Measurements from ENCODE around the gene NKAIN2.

Gene NKAIN2

DNA sequence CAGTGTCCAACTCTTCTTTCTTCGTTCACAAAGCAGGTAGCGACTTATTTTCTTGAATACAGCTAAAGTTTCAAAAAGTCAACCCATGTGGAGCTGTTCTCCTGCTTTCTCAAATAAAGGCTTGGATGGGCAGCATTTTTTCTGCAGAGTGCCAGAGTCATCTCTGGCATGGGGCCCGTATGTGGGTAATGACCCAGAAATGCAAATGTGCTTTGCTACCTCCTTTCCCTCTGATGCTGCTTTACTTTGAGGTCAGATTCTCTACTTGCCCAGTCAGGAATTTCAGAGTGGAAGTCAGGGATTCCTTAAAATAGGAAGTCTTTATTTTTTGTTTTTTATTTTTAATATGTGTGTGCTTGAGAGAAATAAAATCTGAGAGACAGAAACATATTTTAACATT, 4.9 kb downstream of the NKAIN2 start:
- no peak for DNase-seq (ENCODE audit: low spot score)

DNA sequence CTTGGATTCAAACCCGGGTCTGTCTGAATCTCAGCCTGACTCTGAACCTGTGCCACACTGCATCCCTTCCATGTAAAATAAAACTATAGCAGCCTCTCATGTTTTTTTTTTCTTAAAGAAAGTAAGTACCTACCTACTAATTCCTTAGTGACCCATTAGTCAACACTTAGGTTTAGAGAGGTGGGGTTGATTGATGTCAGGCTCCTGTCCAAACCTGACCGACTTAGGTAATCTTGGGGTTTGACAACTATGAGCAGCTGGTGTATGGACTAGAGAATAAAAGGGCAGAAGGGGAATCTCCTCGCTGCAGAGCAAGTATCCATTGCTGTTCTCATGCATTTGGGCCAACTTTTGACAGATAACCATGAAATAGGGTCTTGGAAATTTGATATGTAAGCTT, 6.5 kb downstream of the NKAIN2 start:
- DNase-seq (ENCODE audit: low spot score): no peak

DNA sequence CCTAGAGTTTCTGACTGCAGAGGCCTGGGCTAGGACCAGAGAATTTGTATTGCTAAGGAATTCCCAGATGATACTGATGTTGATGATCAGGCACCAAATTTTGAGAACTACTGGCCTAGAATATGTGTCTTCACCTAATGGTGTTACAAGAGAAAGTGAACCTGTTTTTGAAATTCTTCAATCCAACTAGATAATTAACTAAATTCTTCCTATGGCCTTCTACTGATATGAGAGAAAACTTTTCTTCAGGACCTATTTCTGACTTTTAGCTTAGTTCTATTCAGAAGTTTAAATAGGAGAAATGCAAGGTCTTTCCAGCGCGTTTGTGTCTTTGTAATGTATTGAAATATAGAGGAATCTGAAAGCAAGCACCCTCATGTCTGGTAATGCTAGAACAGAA, 7.3 kb downstream of the NKAIN2 start:
- DNase-seq (ENCODE audit: low spot score): no peak

DNA sequence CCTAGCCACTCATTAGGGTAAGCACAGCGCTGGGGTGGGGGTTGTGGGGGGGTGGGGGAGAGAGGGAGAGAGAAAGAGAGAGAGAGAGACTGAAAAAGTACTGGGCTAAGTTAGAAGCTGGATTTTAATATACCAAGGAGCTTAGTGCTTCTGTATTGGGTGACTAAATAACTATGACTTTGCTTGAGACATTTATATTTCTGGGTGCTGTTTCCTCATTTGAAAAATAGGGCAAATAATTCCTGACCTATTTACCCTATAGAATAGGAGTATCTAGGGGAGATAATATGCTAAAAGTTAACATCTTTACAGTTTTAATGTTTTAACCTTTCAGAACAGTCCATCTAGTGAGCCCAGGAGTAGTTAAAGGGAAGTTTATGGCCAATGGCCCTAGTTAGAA, 7.7 kb downstream of the NKAIN2 start:
- no peak for DNase-seq (ENCODE audit: low spot score)

DNA sequence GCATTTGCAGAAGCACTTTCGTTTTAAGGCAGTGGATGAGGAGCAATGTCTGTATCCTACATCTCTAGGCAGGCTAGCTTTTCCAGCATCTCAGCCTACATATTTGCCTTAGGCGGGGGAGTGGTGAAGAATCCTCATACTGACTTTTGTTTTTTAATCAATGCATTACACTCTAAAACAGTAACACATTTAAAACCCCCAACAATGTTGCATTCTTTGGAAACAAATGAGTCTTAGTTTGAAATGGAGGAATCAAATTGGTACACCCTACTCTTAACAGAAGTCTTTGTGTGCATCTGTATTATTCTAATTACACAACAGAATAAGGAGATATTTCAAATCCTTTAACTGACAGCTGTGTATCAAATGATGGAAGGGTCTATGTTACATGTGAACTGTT, 9.0 kb downstream of the NKAIN2 start:
- DNase-seq (ENCODE audit: low spot score): no peak

DNA sequence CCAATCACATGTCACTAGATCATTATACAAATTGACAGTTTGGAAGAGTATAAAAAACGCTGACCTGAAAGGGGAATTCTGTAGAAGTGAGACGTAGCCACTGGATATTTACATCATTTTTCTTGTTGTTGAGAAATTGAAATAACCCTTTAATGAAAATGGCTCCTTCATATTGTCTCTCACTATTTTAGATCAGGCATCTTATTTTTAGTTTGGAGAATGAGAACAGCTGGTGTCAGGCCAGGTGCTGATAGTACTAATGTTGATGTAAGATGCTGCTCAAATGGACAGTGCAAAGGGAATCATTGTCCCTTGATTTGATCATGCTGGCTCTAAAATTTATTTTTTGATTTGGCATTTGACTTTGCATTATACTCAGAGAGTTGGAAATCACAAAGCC, 17.4 kb downstream of the NKAIN2 start:
- no peak for DNase-seq (ENCODE audit: low spot score)

DNA sequence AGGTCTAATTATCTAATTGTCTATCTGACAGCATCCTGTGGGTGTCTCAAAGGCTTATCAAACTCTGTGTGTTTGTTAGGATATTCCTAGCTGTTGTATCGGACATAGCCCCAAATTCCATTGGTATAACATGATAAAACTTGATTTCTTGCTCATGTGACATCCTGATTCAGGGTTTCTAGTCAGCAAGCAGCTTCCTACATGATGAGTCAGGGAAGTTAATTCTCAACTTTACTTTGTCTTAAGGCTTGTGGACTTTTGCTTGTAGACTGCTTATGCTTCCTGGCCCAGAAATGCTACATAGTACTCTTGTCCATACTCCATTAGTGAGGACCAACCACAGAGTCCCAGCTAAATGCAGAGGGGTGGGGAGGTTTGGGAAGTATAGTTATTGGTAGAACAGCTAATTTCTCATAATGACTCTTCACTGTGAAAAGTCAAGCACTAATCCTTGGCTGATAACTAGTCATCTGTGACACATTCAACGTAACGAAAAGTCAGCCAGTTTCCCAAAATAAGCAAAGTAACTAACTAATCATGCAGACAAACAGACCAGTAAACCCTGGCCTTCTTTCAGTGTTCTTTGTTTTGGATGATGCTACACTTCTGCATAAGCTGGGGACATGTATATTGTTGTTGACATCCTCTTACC, 25.8 kb downstream of the NKAIN2 start:
- no peak for DNase-seq (ENCODE audit: low spot score)

DNA sequence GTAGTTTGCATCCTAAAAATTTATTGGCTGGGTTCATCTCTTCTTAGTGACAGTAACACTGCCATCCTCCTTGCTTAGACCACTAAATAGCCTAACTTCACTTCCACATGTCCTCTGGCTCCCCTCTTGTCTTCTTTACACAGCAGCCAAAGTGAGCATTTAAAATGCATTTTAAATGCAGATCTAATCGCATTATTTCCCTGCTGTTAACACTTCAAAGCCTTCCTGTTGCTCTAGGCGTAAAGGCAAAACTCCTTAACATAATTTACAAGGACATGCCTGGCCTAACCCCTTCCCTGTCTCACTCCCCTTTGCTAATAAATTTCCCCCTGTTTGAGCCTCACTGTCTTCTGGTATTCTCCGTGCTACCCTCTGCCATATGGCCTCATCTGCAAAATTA, 26.5 kb downstream of the NKAIN2 start:
- no peak for DNase-seq (ENCODE audit: low spot score)

DNA sequence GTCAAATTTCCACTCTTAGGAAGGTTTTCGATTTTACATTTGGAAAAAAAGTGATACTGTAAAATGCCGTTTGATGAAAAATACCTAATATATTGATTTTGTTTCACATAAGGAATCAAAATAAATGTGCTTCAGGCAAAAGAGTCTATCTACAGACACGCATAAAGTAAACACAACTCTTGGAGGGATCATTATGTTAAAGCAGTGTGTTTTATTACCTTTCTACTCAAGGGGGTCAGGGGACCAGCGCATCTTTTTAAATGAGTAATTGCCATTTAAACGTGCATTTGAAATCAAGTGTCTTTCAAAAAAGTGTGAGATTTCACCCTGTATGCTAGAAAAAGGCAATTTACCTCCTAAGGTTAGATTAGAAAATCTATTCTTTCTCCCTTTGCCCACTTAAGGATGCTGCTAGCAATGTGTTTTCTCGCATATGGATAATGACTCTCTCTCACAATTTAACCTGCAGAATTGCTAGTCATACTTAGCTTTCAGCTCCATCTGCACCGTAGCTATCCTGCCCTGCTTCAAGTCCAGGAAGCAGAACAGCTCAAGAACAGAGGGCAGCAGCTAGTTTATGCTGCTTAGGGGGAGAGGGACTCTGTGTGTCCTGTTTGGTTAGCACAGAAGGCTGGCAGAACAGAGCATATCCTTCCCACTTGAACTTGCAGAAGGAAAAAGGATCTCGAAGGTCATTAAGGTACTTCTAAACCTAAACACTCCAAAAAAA, 35.0 kb downstream of the NKAIN2 start:
- DNase-seq (ENCODE audit: low spot score): no peak

DNA sequence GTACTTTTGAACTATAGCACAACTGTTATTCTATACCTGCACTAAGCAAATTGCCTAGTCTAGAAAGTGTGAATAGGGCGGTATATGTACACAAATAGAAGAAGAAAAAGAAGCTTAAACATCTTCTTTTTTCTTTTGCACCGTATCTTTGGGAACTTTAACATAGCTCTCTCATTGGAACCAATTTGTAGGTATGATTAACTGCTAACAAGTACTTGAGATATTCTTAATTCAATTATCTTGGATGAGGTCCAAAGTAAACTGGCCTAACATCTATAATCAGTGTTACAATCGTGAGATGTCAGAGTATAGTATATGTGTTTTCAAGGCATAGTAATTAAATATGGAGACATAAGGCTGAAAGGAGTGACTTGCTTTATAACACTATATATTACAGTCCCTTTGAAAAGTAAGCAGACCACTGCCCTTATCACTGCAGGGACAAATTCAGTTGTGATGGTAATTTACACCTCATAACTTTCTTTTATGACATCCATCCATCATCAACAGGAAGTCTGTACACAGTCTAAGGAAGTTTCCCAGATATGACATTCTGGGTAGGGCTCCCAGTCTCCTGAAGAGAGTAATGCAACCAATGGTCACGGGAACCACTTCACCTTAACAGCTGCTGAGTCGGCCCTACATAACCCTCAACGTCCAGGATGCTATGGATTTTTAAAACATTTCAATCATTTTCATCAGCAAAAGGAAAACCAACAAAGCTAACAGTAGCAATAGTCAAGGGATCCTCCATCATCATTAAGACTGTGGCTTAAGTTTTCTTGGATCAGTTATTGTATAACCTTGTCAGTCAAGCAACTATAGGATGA, 37.6 kb downstream of the NKAIN2 start:
- DNase-seq (ENCODE audit: low spot score): no peak

DNA sequence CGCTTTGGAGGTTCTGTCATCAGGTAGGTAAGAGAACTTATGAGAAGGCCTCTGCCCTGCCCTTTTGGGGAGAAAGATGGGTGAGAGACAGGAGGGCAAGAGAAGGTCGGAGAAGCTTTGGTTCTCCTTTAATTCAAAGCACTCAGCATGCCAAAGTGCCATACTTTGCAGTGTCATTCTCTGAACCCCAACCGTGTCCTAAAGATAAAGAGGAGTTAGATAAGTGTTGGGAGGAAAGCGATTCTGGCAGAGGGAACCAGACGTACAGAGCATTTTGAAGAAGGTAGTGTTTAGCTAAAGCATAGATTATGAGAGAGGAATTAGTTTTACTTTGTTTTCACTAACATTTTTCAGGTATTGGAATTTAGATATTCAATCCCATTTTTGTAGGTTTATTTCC, 40.3 kb downstream of the NKAIN2 start:
- no peak for DNase-seq (ENCODE audit: low spot score)

DNA sequence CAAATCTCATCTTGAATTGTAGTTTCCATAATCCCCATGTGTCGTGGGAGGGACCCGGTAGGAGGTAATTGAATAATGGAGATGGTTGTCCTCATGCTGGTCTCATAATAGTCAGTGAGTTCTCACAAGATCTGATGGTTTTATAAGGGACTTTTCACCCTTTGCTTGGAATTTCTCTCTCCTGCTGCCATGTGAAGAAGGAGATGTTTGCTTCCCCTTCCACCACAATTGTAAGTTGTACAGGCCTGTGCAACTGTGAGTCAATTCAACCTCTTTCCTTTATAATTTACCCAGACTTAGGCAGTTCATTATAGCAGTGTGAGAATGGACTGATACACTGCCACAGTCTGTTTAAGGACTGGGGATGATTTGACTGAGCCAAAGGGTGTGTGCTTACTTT, 44.7 kb downstream of the NKAIN2 start:
- no peak for DNase-seq (ENCODE audit: low spot score)

DNA sequence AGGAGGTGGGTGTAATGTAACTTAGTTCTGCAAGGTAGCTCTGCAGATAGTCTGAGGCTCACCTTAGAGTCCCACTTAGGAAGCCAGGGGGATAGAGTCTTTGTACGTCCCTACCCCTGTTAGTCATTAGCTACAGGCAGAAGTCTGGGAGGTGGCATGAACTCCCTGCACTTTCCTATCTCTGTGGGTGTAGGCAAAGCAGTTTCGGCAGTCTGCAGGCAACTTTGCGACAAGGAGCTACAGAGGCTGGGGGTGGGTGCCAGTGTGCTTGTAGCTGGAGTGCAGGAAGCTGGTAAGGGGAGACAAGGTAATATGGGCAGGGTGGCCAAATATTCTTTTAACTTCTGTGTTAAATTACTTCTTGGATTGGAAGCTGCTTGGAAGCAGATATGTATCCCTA, 45.7 kb downstream of the NKAIN2 start:
- DNase-seq (ENCODE audit: low spot score): no peak

DNA sequence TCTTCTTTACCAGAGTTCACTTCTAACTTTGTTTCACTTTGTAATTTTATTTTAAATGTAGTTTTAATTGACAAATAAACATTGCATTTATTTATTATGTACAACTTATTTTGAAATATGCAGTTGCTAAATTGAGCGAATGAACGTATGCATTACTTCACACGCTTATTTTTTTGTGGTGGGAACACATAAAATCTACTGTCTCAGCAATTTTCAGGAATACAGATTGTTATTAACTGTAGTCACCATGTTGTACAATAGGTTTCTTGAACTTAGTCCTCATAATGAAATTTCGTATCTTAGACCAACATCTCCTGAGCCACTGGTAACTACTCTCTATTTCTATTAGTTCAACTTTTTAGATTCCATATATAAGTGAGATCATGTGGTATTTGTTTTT, 46.9 kb downstream of the NKAIN2 start:
- no peak for DNase-seq (ENCODE audit: low spot score)

DNA sequence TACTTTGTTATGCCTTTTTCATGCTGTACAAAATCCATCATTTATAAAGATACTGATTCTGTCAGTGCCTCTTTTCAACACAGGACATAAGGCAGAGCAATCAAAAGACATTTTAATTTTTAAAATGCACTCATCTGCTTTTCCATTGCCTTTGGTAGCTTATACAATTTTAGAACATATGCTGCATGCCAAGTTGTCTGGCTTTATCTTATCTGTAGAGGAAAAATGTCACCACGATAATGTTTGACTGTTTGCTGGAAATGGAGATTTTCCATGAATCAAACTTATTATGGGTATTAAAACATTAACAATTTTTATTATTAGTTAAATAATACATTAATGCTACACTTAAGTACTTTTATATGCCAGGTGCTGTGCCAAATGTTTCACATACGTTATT, 50.5 kb downstream of the NKAIN2 start:
- DNase-seq (ENCODE audit: low spot score): no peak

DNA sequence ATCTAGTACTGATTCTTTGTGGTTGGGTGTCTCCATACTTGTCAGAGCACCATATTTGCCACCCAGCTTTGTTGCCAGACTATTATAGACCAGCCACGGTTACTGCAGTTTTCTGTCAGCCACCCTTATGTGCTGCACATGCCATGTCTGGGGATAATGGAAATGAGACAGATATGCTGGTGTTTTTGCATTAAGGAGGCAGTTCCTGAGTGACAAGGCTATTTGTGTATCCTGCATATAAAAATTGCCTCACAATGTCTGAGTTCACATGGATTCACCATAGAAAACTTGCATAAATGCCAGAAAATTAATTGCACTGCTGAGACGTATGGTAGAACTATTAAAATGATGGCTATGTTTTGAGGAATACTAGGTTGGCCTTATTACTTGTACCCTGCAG, 51.8 kb downstream of the NKAIN2 start:
- DNase-seq (ENCODE audit: low spot score): no peak

DNA sequence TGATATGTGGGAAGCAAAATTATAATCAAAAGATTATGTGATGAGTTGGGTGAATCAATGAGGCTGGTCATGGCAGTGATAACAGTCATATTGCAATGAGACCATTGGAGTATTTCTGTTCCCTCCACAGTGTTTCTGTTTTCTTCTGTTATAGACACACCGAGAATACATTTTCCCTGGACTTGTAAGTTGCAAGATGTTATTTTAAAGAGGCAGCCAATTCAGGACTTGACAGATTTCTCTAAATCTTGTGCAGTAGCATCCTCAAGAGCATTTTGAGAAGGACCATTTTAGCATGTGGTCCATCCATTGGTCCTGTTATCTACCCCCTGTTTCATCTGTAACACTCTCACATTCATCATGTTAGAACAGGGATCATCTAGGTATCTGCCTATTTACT, 55.6 kb downstream of the NKAIN2 start:
- no peak for DNase-seq (ENCODE audit: low spot score)

DNA sequence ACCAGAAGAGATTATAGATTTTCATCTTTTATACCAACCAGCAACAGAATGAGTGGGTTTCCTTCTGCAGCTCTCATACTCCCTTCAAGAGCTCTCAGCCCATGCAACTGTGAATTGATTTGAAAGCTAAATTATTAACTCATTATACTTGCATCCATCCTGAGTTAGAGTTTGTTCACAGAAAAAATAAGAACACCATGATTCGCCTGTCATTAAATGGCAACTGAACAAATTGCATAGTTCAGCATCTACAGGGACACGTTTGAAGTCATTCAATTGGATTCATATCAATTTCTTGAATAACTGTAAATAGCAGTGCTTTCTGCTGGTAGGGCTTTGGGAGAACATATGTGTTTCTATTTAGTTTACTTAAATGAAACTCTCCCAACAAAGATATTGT, 65.7 kb downstream of the NKAIN2 start:
- no peak for DNase-seq (ENCODE audit: low spot score)

DNA sequence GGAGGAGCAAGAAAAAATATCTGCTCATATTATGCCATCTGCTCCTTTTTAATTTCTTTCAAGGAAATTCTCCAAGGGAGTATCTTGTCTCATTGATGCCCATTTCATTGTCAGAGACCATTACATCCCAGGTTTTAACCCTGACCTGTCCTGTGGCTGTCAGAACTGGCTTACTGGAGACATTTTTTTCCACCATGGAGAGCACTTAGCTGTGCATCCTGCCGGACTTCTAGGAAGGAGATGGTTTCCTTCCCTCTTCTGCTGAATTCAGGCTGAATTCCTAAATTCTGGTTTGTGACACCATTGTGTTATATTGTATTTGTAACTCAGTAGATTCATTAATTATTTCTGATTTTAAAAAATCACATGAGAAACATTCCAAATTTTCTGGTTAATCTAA, 70.3 kb downstream of the NKAIN2 start:
- no peak for DNase-seq (ENCODE audit: low spot score)

DNA sequence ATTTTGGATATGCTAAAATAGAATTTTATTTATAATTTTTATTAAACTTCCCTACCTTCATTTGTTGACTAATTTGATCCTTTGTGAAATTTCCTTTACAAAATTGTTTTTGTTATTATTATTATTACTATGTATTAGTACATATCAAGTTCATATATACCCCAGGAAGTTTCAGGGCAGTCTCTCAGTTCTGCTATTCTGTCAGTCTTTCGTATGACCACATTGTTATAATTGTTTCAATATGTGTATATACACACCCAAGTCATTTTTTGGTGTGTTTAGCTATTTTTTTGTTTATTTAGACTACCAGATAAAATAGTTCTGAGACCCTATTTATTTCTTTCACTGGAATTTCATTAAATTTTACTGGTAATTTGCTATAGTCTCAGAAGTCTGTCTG, 72.1 kb downstream of the NKAIN2 start:
- DNase-seq (ENCODE audit: low spot score): no peak

DNA sequence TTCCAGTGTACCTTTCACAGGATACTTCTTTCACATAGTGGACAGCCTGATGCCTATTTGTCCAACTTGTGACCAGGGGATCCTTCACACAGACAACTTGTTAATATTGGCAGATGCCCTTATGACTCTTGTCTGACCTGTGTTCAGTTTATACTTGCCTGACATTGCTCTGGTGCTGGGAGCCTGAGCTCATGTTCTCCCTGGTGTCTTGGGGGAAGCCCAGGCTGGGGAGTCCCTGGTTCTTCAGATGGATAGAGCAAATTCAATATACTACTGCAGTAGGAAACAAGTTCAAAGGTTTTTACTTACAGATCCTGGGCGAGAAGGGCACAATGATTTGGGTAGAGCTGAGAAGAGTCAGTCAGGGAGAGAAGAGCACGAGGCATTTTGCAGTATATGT, 76.1 kb downstream of the NKAIN2 start:
- DNase-seq (ENCODE audit: low spot score): no peak

DNA sequence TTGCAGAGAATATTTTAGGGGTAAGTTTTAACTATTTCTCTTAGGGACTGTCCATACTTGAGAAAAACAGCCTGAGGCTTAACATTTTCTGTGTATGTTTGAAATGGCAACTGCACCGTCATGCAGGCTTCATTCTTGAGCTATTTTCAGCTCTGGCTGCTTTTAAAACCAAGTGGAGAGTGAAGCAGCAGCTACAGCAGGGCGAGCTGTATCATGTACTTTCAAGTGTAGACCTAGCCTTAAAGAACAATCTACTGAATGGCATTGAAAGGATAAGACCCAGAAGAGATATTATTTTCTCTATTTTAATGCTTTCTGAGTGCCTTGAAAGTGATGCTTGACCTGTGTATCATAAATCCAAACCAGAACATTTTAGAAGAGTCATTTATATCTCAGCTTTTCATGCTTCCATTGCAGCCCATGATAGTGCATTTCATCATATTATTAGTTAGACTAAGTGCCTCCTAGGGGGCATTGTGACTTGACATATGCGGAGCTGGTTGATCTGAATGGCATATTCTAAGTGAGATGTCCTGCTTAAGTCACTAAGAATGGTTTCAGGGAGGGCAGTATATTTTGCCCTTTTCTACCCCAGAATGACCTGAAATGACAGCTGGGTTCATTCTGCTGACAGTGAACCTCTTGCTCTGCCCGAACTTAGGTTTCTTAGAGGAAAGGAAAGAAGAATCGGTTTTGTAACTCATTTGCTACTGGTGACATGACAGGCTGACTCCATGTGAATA, 85.3 kb downstream of the NKAIN2 start:
- no peak for DNase-seq (ENCODE audit: low spot score)

DNA sequence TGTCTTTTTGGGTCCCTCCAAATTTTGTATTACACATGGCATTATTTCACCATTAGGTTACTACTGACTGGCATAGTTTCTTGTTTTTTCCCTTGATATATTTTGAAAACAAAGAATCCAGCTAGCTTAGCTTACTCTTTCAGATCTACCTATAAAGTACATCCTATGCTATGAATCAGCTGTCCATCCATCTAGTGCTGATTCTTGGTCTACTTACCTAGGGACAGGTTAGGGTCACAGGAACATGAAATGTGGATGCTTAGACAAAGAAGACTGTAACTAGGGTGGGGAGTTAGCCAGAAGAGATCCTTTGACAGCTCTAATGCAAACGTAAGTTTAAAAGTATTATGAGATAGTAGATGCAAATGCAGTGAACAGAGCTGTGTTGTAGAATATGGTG, 91.7 kb downstream of the NKAIN2 start:
- no peak for DNase-seq (ENCODE audit: low spot score)

Measured in AG08396 (cell line).